ENCODE measurements around the gene CRADD. TPM values are rescaled to one million over a fixed set of nuclear protein-coding genes. Genes with fewer than 3 reads are reported as not detected.

Gene CRADD
- total RNA-seq, 2 donors from 2014 or later = 11.9 to 12.2 TPM

DNA sequence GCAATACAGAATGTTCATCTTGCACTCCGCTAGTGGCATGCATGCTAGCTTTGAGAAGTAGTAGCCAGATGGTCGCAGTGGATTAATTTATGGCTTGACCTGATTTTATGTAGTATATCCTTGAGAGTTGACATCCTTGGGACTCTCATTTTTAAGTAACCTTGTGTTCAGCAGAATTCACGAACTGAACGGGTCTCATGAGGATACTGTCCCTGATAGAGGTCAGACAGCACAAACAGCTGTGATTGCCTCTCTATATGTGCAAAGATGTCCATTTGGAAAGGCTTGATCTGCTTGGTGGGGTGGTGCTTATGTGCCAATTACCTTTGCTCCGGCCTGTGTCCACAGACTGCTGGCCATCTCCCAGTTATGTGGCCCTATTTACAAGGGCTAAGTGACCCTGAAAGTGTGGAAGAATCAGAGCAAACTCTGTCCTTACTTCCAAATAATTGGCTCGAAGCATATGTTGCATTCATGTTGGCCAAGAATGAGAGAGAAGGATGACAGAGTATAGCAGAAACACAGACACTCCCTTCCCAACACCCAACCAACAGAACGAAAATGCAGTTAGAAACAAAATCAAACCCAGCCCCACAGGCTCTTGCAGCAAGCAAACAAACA is 167.1 kb downstream of the CRADD start:
- Mint-ChIP-seq H3K27me3 (no peaks in the 10 kb centered on the region), H3K4me1 (ENCODE audit: low read depth in 2 of 2) (peaks cover 27 to 32% of the 10 kb centered on the region in 2 donors), H3K27ac (no peak overlapping the region), H3K9me3 (peaks cover 7% of the 10 kb centered on the region), H3K36me3 (peaks cover 10% of the 10 kb centered on the region), H3K4me3 (no peak overlapping the region)
- DNase-seq (ENCODE audit: low spot score) (no peak), ATAC-seq (no peak)

- H3K36me3 Mint-ChIP-seq = peaks cover 10% of the 10 kb centered on the region
- no peak for DNase-seq (ENCODE audit: low spot score)
- H3K27ac Mint-ChIP-seq = peak overlapping the region; percentile 71 to 89
- ATAC-seq = peak in 1 of 2 donors; percentile 44
- peak overlapping the region; percentile 65 for H3K4me3 Mint-ChIP-seq
- peaks cover 0 to under 1% of the 10 kb centered on the region in 2 donors for H3K27me3 Mint-ChIP-seq
- peaks cover 37 to 47% of the 10 kb centered on the region in 2 donors for H3K4me1 Mint-ChIP-seq (ENCODE audit: low read depth in 2 of 2)
- H3K9me3 Mint-ChIP-seq = peaks cover 7% of the 10 kb centered on the region
Observed at GRCh38 chr12:93846936-93847516, 169.9 kb downstream of the CRADD start.

GRCh38 chr12:93847517-93848474 is 170.6 kb downstream of the CRADD start:
- DNase-seq (ENCODE audit: low spot score) (no peak), ATAC-seq (peak; percentile 68 to 69)
- Mint-ChIP-seq H3K4me3 (peak overlapping the region; percentile 65), H3K36me3 (peaks cover 10% of the 10 kb centered on the region), H3K27ac (peak overlapping the region; percentile 71 to 89), H3K27me3 (peaks cover 0 to 3% of the 10 kb centered on the region in 2 donors), H3K9me3 (peaks cover 7% of the 10 kb centered on the region), H3K4me1 (ENCODE audit: low read depth in 2 of 2) (peaks cover 43 to 52% of the 10 kb centered on the region in 2 donors)

DNA sequence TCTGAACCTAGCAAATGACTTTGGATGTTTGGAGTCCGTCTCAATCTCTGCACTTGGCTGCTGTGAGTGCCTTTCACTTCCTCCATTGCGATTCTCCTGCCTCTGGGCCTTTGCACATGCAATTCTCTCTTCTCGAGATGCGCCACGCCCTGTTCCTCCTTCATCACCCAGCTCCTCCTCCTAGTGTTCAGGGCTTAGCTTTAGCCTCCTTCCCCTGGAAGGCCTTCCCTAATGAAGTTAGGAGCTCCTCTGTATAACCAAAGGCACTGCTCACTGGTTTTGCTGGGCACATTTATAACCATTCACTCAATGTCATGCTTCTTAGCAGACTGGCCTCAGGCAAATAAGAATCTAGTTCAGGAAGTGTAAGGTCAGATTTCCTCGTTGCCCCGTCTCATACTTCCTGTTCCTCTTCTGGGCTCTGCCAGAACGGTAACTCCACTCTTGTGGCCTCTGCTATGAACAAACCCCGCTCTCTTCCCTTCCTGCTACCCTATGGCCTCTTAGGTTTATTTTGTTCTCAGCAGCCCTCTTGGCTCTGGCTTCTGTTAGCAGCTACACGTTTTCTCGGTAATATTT is 171.4 kb downstream of the CRADD start:
- no peak for DNase-seq (ENCODE audit: low spot score)
- peak in 1 of 2 donors; percentile 48 for ATAC-seq
- H3K4me1 Mint-ChIP-seq (ENCODE audit: low read depth in 2 of 2) = peaks cover 47 to 60% of the 10 kb centered on the region in 2 donors
- H3K27me3 Mint-ChIP-seq = peaks cover 0 to 3% of the 10 kb centered on the region in 2 donors
- H3K36me3 Mint-ChIP-seq = peaks cover 10% of the 10 kb centered on the region
- peak overlapping the region; percentile 71 to 89 for H3K27ac Mint-ChIP-seq
- H3K4me3 Mint-ChIP-seq = peak overlapping the region; percentile 65
- H3K9me3 Mint-ChIP-seq = peaks cover 7% of the 10 kb centered on the region

DNA sequence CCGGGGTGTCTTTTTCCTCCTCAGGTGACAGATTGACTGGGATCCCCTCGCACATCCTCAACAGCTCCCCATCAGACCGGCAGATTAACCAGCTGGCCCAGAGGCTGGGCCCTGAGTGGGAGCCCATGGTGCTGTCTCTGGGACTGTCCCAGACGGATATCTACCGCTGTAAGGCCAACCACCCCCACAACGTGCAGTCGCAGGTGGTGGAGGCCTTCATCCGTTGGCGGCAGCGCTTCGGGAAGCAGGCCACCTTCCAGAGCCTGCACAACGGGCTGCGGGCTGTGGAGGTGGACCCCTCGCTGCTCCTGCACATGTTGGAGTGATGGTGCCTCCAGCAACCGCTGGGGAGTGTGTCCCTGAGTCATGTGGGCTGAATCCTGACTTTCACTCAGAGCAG is 172.8 kb downstream of the CRADD start:
- DNase-seq (ENCODE audit: low spot score) (no peak), ATAC-seq (no peak)
- H3K36me3 Mint-ChIP-seq = peaks cover 10% of the 10 kb centered on the region
- H3K4me3 Mint-ChIP-seq = no peak overlapping the region
- no peak overlapping the region for H3K27ac Mint-ChIP-seq
- H3K4me1 Mint-ChIP-seq (ENCODE audit: low read depth in 2 of 2) = peaks cover 54 to 70% of the 10 kb centered on the region in 2 donors
- peaks cover 7% of the 10 kb centered on the region for H3K9me3 Mint-ChIP-seq
- peaks cover 0 to 3% of the 10 kb centered on the region in 2 donors for H3K27me3 Mint-ChIP-seq

- peaks cover 7% of the 10 kb centered on the region for H3K9me3 Mint-ChIP-seq
- DNase-seq (ENCODE audit: low spot score) = no peak
- peaks cover 58 to 70% of the 10 kb centered on the region in 2 donors for H3K4me1 Mint-ChIP-seq (ENCODE audit: low read depth in 2 of 2)
- H3K27ac Mint-ChIP-seq = peak overlapping the region; percentile 66 to 73
- ATAC-seq = no peak
- H3K27me3 Mint-ChIP-seq = peaks cover 0 to 3% of the 10 kb centered on the region in 2 donors
- H3K36me3 Mint-ChIP-seq = peaks cover 10% of the 10 kb centered on the region
- H3K4me3 Mint-ChIP-seq = peak overlapping the region; percentile 80
Observed at GRCh38 chr12:93850481-93851256, 173.5 kb downstream of the CRADD start.

DNA sequence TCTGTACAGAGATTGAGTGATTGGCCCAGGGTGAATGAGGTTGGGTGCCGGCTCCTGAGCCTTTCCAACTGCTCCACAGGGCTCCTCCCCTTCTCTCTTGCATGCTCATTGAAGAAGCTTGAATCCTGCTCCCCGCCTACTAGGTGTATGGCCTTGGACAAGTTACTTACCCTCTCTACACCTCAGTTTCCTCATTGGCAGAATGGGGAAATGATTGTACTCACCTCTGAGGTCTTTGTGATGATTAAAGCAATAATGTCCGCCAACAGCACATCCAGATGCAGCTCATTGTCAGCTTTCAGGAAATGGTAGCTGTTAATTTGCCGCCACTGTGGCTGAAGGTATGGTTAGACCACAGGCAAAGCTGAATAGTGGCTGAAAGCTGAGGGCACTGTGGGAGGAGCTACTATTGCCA is 174.1 kb downstream of the CRADD start:
- Mint-ChIP-seq H3K9me3 (peaks cover 7% of the 10 kb centered on the region), H3K4me1 (ENCODE audit: low read depth in 2 of 2) (peaks cover 62 to 73% of the 10 kb centered on the region in 2 donors), H3K27ac (peak overlapping the region; percentile 66 to 73), H3K36me3 (peaks cover 10% of the 10 kb centered on the region), H3K27me3 (peaks cover 0 to 3% of the 10 kb centered on the region in 2 donors), H3K4me3 (peak overlapping the region; percentile 80)
- peak; percentile 82 to 89 for ATAC-seq
- peak; percentile 78 for DNase-seq (ENCODE audit: low spot score)

GRCh38 chr12:93852173-93852591 is 175.0 kb downstream of the CRADD start:
- Mint-ChIP-seq H3K36me3 (peaks cover 10% of the 10 kb centered on the region), H3K9me3 (peaks cover 7% of the 10 kb centered on the region), H3K4me3 (peak overlapping the region; percentile 29), H3K27me3 (peaks cover 0 to 3% of the 10 kb centered on the region in 2 donors), H3K4me1 (ENCODE audit: low read depth in 2 of 2) (peaks cover 60 to 69% of the 10 kb centered on the region in 2 donors), H3K27ac (peak overlapping the region; percentile 67 to 73)
- DNase-seq (ENCODE audit: low spot score) (no peak), ATAC-seq (no peak)

GRCh38 chr12:93853698-93854478 is 176.7 kb downstream of the CRADD start:
- ATAC-seq = peak; percentile 79 to 88
- peak overlapping the region; percentile 60 for H3K4me3 Mint-ChIP-seq
- H3K27me3 Mint-ChIP-seq = peaks cover 0 to 3% of the 10 kb centered on the region in 2 donors
- H3K36me3 Mint-ChIP-seq = peaks cover 1% of the 10 kb centered on the region
- peaks cover 46 to 51% of the 10 kb centered on the region in 2 donors for H3K4me1 Mint-ChIP-seq (ENCODE audit: low read depth in 2 of 2)
- H3K27ac Mint-ChIP-seq = peak overlapping the region; percentile 42 to 77
- peak; percentile 72 for DNase-seq (ENCODE audit: low spot score)
- peaks cover 1% of the 10 kb centered on the region for H3K9me3 Mint-ChIP-seq

DNA sequence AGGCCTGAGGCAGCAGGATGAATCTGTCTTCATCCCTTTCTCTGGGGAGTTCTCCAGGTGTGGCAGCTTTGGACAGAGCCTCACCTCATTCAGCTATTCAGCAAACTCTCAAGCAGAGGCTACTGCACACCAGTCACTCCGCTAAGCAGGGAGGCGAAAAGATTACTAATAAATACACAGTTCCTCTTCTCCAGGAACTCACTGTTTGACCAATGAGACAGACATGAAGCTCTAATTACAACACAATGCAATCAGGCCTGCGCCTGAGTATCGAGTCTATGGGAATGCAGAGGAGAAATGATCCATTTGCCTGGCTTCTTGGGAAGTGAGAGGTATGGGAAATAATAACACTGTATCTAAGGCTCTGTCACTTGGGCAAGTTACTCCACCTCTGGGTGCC is 178.1 kb downstream of the CRADD start:
- Mint-ChIP-seq H3K4me3 (no peak overlapping the region), H3K27me3 (peaks cover 0 to 3% of the 10 kb centered on the region in 2 donors), H3K36me3 (no peaks in the 10 kb centered on the region), H3K9me3 (no peaks in the 10 kb centered on the region), H3K4me1 (ENCODE audit: low read depth in 2 of 2) (peaks cover 44 to 49% of the 10 kb centered on the region in 2 donors), H3K27ac (no peak overlapping the region)
- DNase-seq (ENCODE audit: low spot score) (no peak), ATAC-seq (no peak)

GRCh38 chr12:93856611-93857010 is 179.4 kb downstream of the CRADD start:
- ATAC-seq = no peak
- Mint-ChIP-seq H3K36me3 (no peaks in the 10 kb centered on the region), H3K27ac (no peak overlapping the region), H3K9me3 (no peaks in the 10 kb centered on the region), H3K4me3 (peak overlapping the region; percentile 4), H3K4me1 (ENCODE audit: low read depth in 2 of 2) (peaks cover 37 to 42% of the 10 kb centered on the region in 2 donors), H3K27me3 (peaks cover 0 to 3% of the 10 kb centered on the region in 2 donors)
- no peak for DNase-seq (ENCODE audit: low spot score)

GRCh38 chr12:93857279-93857938 is 180.2 kb downstream of the CRADD start:
- Mint-ChIP-seq H3K4me1 (ENCODE audit: low read depth in 2 of 2) (peaks cover 34 to 35% of the 10 kb centered on the region in 2 donors), H3K4me3 (no peak overlapping the region), H3K27ac (peak overlapping the region in 1 of 2 donors; percentile 35), H3K9me3 (no peaks in the 10 kb centered on the region), H3K36me3 (no peaks in the 10 kb centered on the region), H3K27me3 (no peaks in the 10 kb centered on the region)
- DNase-seq (ENCODE audit: low spot score) (no peak), ATAC-seq (no peak)
